Upper lobe of left lung (tissue), 6 donors: Measurements from ENCODE around the gene AKIRIN2. TPM values are rescaled to one million over a fixed set of nuclear protein-coding genes. Genes with fewer than 3 reads are reported as not detected.

Experiments used
- ATAC-seq, 2 donors: fragments of 200-7000 bp; cut with Tn5 transposase; one replicate each; pipeline ENCODE4 v1.9.1; 2022; ENCODE audit warnings: mild to moderate bottlenecking in 2 of 2, moderate library complexity in 2 of 2; ENCODE audit not compliant: low FRiP score in 2 of 2
- DNase-seq, 2 donors: peaks; one replicate each; pipeline ENCODE4 v3.0.0-alpha.2; 2019 to 2020
- H3K27ac ChIP-seq, 4 donors: fragments of 200-600 bp; sonication (generic); one replicate each; pipeline ENCODE4 v1.5.1; 2016 to 2019
- H3K27me3 ChIP-seq, 4 donors: fragments of 200-600 bp; sonication (generic); one replicate each; pipeline ENCODE4 v1.5.1; 2017 to 2019
- H3K36me3 ChIP-seq, 4 donors: fragments of 200-600 bp; sonication (generic); one replicate each; pipeline ENCODE4 v1.5.1; 2016 to 2019
- H3K4me1 ChIP-seq, 4 donors: fragments of 200-600 bp; sonication (generic); one replicate each; pipeline ENCODE4 v1.5.1; 2018 to 2019
- H3K4me3 ChIP-seq, 4 donors: fragments of 200-600 bp; sonication (generic); one replicate each; pipeline ENCODE4 v1.5.1; 2017 to 2019; ENCODE audit warnings: mild to moderate bottlenecking in 2 of 4, moderate library complexity in 1 of 4
- H3K9me3 ChIP-seq, 4 donors: fragments of 200-600 bp; sonication (generic); one replicate each; pipeline ENCODE4 v1.5.1; 2018 to 2019
- CTCF ChIP-seq, 6 experiments: fragments of 450-650 bp in 4 of 6; fragments of 200-600 bp in 2 of 6; sonication (generic) in 2 of 6; IDR thresholded peaks; one replicate each; pipeline ENCODE4 v1.5.1; 2016 to 2019; ENCODE audit warnings: antibody characterized with exemption in 6 of 6
- EP300 ChIP-seq, 4 donors: sonication (generic); formaldehyde crosslinking; IDR thresholded peaks; one replicate each; pipeline ENCODE4 v1.5.1; 2017; ENCODE audit warnings: antibody characterized with exemption in 4 of 4, control low read depth in 2 of 4
- POLR2A ChIP-seq, 4 donors: fragments of 450-650 bp; IDR thresholded peaks; one replicate each; pipeline ENCODE4 v1.5.1; 2016 to 2017; ENCODE audit warnings: antibody characterized with exemption in 4 of 4, mild to moderate bottlenecking in 2 of 4
- POLR2AphosphoS5 ChIP-seq, 2 donors: sonication (generic); formaldehyde crosslinking; IDR thresholded peaks; one replicate each; pipeline ENCODE4 v1.5.1; 2017; ENCODE audit warnings: antibody characterized with exemption in 2 of 2
- WGBS, 2 donors: methylation state at CpG; one replicate each; pipeline ENCODE4 v1.1.5; 2017 to 2018; 5-methylcytosine and 5-hydroxymethylcytosine counted together
- total RNA-seq, 6 donors: library from RNA; depleted of rRNA in 4 of 6; stranded (reverse); fragments of >200 nt in 4 of 6; gene quantifications; one replicate each; pipeline versions ENCODE4 v1.1.0 to v1.2.1, GENCODE V29; 2016 to 2021
- donor health status: DM: no; HTN: no; CAD: no; lungs with moderate emphysema.
- donor health status: DM: no; HTN: yes; CAD: no; lungs with severe emphysema.

AKIRIN2 gene
- total RNA-seq, 6 donors from 2014 or later: 42.3 to 87.0 (median 57.2) TPM

DNA sequence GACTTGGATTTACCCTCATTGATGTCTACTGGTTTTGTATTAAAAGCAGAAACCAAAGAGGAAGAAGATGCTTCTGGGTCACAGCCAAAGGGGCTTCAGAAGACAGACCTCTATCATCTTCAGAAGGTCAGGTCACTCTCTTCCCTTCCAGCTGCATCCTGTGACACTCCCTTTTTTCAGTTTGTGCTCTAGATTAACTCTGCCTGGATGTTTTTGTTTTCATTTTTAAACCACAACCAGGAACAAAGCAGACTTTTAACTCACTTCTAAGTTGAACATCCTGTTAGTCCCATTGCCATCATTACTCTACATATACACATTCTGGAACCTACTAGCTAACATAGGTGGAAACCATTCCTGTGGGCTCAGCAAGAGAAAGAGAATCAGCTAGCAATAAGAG is 45.2 kb downstream of the AKIRIN2 start:
- Histone ChIP-seq H3K9me3 (no peaks in the 10 kb centered on the region), H3K4me1 (no peaks in the 10 kb centered on the region), H3K36me3 (peaks cover 0 to 26% (median 3%) of the 10 kb centered on the region in 4 donors), H3K27ac (no peak overlapping the region), H3K4me3 (no peak overlapping the region), H3K27me3 (no peaks in the 10 kb centered on the region)
- no peak for DNase-seq
- no peak for TF ChIP-seq POLR2A (IDR thresholded peaks at IDR 0.05)
- TF ChIP-seq CTCF (IDR thresholded peaks at IDR 0.05): no peak
- no peak for TF ChIP-seq EP300 (IDR thresholded peaks at IDR 0.05)
- no peak for TF ChIP-seq POLR2AphosphoS5 (IDR thresholded peaks at IDR 0.05)
- ATAC-seq: no peak

DNA sequence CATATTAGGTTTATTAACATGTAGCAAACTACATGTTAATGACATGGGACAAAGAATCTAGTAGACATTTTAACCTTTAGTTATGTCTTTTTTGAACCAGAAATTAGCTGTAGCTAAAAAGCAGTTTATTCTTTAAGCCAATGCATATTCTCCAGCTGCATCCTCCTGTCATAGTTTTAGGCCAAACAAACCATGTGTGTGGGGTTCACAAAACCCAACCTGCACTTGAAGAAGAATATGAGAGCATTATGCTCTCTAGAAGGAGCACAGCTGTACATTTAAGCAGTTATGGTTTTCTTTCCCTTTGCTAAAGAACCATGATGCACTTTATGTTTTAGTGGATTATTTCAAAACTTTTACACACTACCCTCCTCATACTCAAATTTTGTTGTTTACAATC is 46.2 kb downstream of the AKIRIN2 start:
- peaks cover 0 to 23% (median 3%) of the 10 kb centered on the region in 4 donors for H3K36me3 ChIP-seq
- H3K9me3 ChIP-seq: no peaks in the 10 kb centered on the region
- ATAC-seq (no peak), DNase-seq (no peak)
- H3K27me3 ChIP-seq: no peaks in the 10 kb centered on the region
- TF ChIP-seq POLR2AphosphoS5 (IDR thresholded peaks at IDR 0.05) (no peak), CTCF (IDR thresholded peaks at IDR 0.05) (no peak), POLR2A (IDR thresholded peaks at IDR 0.05) (no peak), EP300 (IDR thresholded peaks at IDR 0.05) (no peak)
- no peak overlapping the region for H3K27ac ChIP-seq
- no peak overlapping the region for H3K4me3 ChIP-seq
- no peaks in the 10 kb centered on the region for H3K4me1 ChIP-seq

GRCh38 chr6:87654875-87655454 is 47.1 kb downstream of the AKIRIN2 start:
- Histone ChIP-seq H3K36me3 (peaks cover 0 to 23% (median 3%) of the 10 kb centered on the region in 4 donors), H3K27ac (no peak overlapping the region), H3K27me3 (no peaks in the 10 kb centered on the region), H3K9me3 (no peaks in the 10 kb centered on the region), H3K4me3 (no peak overlapping the region), H3K4me1 (no peaks in the 10 kb centered on the region)
- ATAC-seq (no peak), DNase-seq (no peak)
- 67 to 76% methylated on average over 2 of the region's 2 CpGs for WGBS, 2 donors
- no peak for TF ChIP-seq POLR2AphosphoS5 (IDR thresholded peaks at IDR 0.05)
- TF ChIP-seq EP300 (IDR thresholded peaks at IDR 0.05): no peak
- TF ChIP-seq POLR2A (IDR thresholded peaks at IDR 0.05): no peak
- no peak for TF ChIP-seq CTCF (IDR thresholded peaks at IDR 0.05)

- H3K9me3 ChIP-seq: no peaks in the 10 kb centered on the region
- no peak overlapping the region for H3K27ac ChIP-seq
- no peak for ATAC-seq
- no peaks in the 10 kb centered on the region for H3K27me3 ChIP-seq
- no peaks in the 10 kb centered on the region for H3K4me1 ChIP-seq
- peaks cover 0 to 23% (median 3%) of the 10 kb centered on the region in 4 donors for H3K36me3 ChIP-seq
- TF ChIP-seq EP300 (IDR thresholded peaks at IDR 0.05): no peak
- TF ChIP-seq CTCF (IDR thresholded peaks at IDR 0.05): no peak
- TF ChIP-seq POLR2AphosphoS5 (IDR thresholded peaks at IDR 0.05): no peak
- no peak for TF ChIP-seq POLR2A (IDR thresholded peaks at IDR 0.05)
- no peak for DNase-seq
- 90 to 100% methylated on average over 1 of the region's 1 CpG for WGBS, 2 donors
- no peak overlapping the region for H3K4me3 ChIP-seq
Observed at GRCh38 chr6:87654122-87654521, 47.9 kb downstream of the AKIRIN2 start.
